Gastrocnemius medialis (tissue), 4 donors: ENCODE data around the gene POLD1. TPM values are rescaled to one million over a fixed set of nuclear protein-coding genes. Genes with fewer than 3 reads are reported as not detected.

Experiments used
- ATAC-seq, 2 donors: fragments of 150-250 bp; one replicate each; pipeline ENCODE4 v1.9.1; 2016
- DNase-seq, 2 donors: peaks; one replicate each; pipeline ENCODE4 v3.0.0-alpha.2; 2019
- H3K27ac ChIP-seq, 4 donors: fragments of 200-600 bp; sonication (generic); 1 replicate in 1 of 4; 2 replicates in 3 of 4; pipeline ENCODE4 v1.5.1; 2016 to 2018; ENCODE audit warnings: mild to moderate bottlenecking in 2 of 4, moderate library complexity in 1 of 4
- H3K27me3 ChIP-seq, 3 donors: fragments of 200-600 bp; sonication (generic) in 2 of 3; 1 replicate in 1 of 3; 2 replicates in 2 of 3; pipeline versions ENCODE4 v1.5.1 to v1.6.0; 2016 to 2019; ENCODE audit warnings: mild to moderate bottlenecking in 1 of 3, moderate library complexity in 1 of 3
- H3K36me3 ChIP-seq, 2 donors: fragments of 200-600 bp; sonication (generic) in 1 of 2; one replicate each; pipeline ENCODE4 v1.5.1; 2017 to 2018
- H3K4me1 ChIP-seq, 2 donors: fragments of 200-600 bp; sonication (generic) in 1 of 2; one replicate each; pipeline ENCODE4 v1.5.1; 2016 to 2017; ENCODE audit warnings: mild to moderate bottlenecking in 2 of 2
- H3K4me3 ChIP-seq, 4 donors: fragments of 200-600 bp; sonication (generic) in 3 of 4; 1 replicate in 1 of 4; 2 replicates in 3 of 4; pipeline ENCODE4 v1.5.1; 2016 to 2019; ENCODE audit warnings: mild to moderate bottlenecking in 2 of 4
- H3K9me3 ChIP-seq, 3 donors: fragments of 200-600 bp; sonication (generic) in 2 of 3; 1 replicate in 1 of 3; 2 replicates in 2 of 3; pipeline ENCODE4 v1.5.1; 2016 to 2019
- POLR2A ChIP-seq, 2 donors: fragments of 450-650 bp; IDR thresholded peaks; one replicate each; pipeline ENCODE4 v1.6.1; 2017; ENCODE audit warnings: antibody characterized with exemption in 2 of 2, mild to moderate bottlenecking in 2 of 2, moderate library complexity in 2 of 2
- in situ Hi-C, 4 donors: fragments of 200-750 bp; cut with MboI; loops; one replicate each; pipeline versions ENCODE4 v1.15.0 to v1.8.0; 2017; ENCODE audit warnings: low sequenced_read_pairs in 4 of 4
- intact Hi-C: fragments of 100-400 bp; cut with DNase I; formaldehyde crosslinking; loops from one replicate; pipeline ENCODE4 v1.15.1; 2023; ENCODE audit warnings: low total_unique reads
- total RNA-seq, 4 donors: library from RNA; depleted of rRNA; stranded (reverse); fragments of >200 nt; gene quantifications; one replicate each; pipeline versions ENCODE4 v1.1.0 to v1.2.3, GENCODE V29; 2016
- TF ChIP-seq, protein P1 (sequence below), 5 experiments: fragments of 450-650 bp in 3 of 5; fragments of 200-600 bp in 2 of 5; sonication (generic) in 2 of 5; IDR thresholded peaks in 4 of 5; conservative IDR thresholded peaks in 1 of 5; 1 replicate in 4 of 5; 2 replicates in 1 of 5; pipeline ENCODE4 v1.5.1; 2016 to 2019; ENCODE audit warnings: antibody characterized with exemption in 5 of 5, mild to moderate bottlenecking in 3 of 5, moderate library complexity in 3 of 5

The POLD1 gene
- total RNA-seq, 4 donors from 2014 or later: 4.0 to 18.3 (median 6.0) TPM

DNA sequence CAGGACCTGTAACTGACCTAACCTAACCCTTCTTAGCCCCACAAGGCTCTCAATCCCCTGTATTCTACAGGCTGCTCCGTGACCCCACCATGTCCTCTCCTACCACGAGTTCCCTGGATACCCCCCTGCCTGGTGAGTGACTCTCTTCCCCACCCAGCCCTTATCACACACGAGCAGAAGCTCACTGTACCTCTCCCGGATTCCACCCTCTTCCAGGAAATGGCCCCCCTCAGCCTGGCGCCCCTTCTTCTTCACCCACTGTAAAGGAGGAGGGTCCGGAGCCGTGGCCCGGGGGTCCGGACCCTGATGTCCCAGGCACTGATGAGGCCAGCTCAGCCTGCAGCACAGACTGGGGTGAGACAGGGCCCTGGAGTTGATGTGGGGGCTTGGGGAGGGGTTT lies 6.6 kb upstream of the POLD1 start:
- Histone ChIP-seq H3K9me3 (no peaks in the 10 kb centered on the region), H3K4me3 (no peak overlapping the region), H3K27me3 (no peaks in the 10 kb centered on the region), H3K4me1 (peaks cover 8 to 11% of the 10 kb centered on the region in 2 donors), H3K36me3 (peaks cover 0 to 50% of the 10 kb centered on the region in 2 donors), H3K27ac (peak overlapping the region in 1 of 4 donors; percentile 95)
- in situ Hi-C loops: no loop called here
- TF ChIP-seq, protein P1, sequence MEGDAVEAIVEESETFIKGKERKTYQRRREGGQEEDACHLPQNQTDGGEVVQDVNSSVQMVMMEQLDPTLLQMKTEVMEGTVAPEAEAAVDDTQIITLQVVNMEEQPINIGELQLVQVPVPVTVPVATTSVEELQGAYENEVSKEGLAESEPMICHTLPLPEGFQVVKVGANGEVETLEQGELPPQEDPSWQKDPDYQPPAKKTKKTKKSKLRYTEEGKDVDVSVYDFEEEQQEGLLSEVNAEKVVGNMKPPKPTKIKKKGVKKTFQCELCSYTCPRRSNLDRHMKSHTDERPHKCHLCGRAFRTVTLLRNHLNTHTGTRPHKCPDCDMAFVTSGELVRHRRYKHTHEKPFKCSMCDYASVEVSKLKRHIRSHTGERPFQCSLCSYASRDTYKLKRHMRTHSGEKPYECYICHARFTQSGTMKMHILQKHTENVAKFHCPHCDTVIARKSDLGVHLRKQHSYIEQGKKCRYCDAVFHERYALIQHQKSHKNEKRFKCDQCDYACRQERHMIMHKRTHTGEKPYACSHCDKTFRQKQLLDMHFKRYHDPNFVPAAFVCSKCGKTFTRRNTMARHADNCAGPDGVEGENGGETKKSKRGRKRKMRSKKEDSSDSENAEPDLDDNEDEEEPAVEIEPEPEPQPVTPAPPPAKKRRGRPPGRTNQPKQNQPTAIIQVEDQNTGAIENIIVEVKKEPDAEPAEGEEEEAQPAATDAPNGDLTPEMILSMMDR (IDR thresholded peaks at IDR 0.05 in 4 of 5, conservative IDR thresholded peaks at IDR 0.05 in 1 of 5): no peak
- TF ChIP-seq POLR2A (IDR thresholded peaks at IDR 0.05): no peak
- ATAC-seq: no peak
- no peak for DNase-seq
- intact Hi-C loops: loop anchor here (2.0 to 5.0 kb wide), 3 partner anchors 51 to 990 kb away; partner anchors contain the start of genes CLDND2, ETFB and JOSD2

DNA sequence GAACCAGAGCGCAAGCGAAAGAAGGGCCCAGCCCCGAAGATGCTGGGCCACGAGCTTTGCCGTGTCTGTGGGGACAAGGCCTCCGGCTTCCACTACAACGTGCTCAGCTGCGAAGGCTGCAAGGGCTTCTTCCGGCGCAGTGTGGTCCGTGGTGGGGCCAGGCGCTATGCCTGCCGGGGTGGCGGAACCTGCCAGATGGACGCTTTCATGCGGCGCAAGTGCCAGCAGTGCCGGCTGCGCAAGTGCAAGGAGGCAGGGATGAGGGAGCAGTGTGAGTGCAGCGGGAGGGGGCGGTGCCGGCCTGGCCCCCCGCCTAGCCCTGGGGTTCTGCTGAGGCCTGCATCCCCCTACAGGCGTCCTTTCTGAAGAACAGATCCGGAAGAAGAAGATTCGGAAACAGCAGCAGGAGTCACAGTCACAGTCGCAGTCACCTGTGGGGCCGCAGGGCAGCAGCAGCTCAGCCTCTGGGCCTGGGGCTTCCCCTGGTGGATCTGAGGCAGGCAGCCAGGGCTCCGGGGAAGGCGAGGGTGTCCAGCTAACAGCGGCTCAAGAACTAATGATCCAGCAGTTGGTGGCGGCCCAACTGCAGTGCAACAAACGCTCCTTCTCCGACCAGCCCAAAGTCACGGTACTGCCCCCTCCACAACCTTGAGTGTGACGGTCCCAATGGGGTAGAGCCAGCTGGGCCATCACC lies 5.8 kb upstream of the POLD1 start:
- Histone ChIP-seq H3K4me1 (peaks cover 5 to 8% of the 10 kb centered on the region in 2 donors), H3K4me3 (no peak overlapping the region), H3K27me3 (no peaks in the 10 kb centered on the region), H3K36me3 (peaks cover 0 to 53% of the 10 kb centered on the region in 2 donors), H3K27ac (no peak overlapping the region), H3K9me3 (no peaks in the 10 kb centered on the region)
- TF ChIP-seq, protein P1 (IDR thresholded peaks at IDR 0.05 in 4 of 5, conservative IDR thresholded peaks at IDR 0.05 in 1 of 5): no peak
- no peak for TF ChIP-seq POLR2A (IDR thresholded peaks at IDR 0.05)
- ATAC-seq (no peak), DNase-seq (no peak)
- intact Hi-C loops: loop anchor here (5.0 kb wide), 1 partner anchor 989 kb away; the partner anchor contains the start of genes CLDND2 and ETFB
- in situ Hi-C loops: no loop called here

DNA sequence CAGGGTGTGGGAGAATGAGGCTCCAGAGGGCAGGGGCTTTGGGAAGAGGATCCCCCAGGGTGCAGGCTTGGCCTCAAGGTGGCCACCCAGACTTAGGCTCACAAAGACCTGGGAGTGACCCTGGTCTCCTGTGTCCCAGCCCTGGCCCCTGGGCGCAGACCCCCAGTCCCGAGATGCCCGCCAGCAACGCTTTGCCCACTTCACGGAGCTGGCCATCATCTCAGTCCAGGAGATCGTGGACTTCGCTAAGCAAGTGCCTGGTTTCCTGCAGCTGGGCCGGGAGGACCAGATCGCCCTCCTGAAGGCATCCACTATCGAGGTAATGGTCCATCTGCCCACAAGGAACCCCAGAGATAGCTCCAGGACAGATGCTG lies 5.3 kb upstream of the POLD1 start:
- no peaks in the 10 kb centered on the region for H3K9me3 ChIP-seq
- peaks cover 0 to 53% of the 10 kb centered on the region in 2 donors for H3K36me3 ChIP-seq
- ATAC-seq (no peak), DNase-seq (no peak)
- H3K27me3 ChIP-seq: no peaks in the 10 kb centered on the region
- in situ Hi-C loops (no loop called here), intact Hi-C loops (loop anchor here (5.0 kb wide), 1 partner anchor 988 kb away; the partner anchor contains the start of genes CLDND2 and ETFB)
- H3K27ac ChIP-seq: no peak overlapping the region
- H3K4me1 ChIP-seq: peaks cover 5 to 11% of the 10 kb centered on the region in 2 donors
- no peak for TF ChIP-seq POLR2A (IDR thresholded peaks at IDR 0.05)
- TF ChIP-seq, protein P1 (IDR thresholded peaks at IDR 0.05 in 4 of 5, conservative IDR thresholded peaks at IDR 0.05 in 1 of 5): no peak
- no peak overlapping the region for H3K4me3 ChIP-seq

DNA sequence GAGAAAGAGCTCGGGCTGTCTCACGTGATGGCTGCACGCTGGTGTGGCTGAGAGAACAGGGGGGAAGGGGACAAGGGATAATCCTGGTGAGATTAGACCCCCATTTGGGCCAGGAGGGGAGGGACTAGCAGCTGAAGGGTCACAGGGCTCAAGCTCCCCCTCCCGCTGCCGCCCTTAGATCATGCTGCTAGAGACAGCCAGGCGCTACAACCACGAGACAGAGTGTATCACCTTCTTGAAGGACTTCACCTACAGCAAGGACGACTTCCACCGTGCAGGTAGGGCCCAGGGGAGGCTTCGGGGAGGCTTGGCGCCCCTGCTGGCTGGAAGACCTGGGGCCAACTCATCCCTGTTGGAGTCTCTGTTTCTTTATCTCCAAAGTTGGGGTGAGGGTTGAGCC lies 4.5 kb upstream of the POLD1 start:
- TF ChIP-seq, protein P1 (IDR thresholded peaks at IDR 0.05 in 4 of 5, conservative IDR thresholded peaks at IDR 0.05 in 1 of 5): no peak
- TF ChIP-seq POLR2A (IDR thresholded peaks at IDR 0.05): no peak
- in situ Hi-C loops (no loop called here), intact Hi-C loops (loop anchor here (5.0 kb wide), 3 partner anchors 47 to 988 kb away; partner anchors contain the start of genes CLDND2 and ETFB)
- no peaks in the 10 kb centered on the region for H3K27me3 ChIP-seq
- H3K9me3 ChIP-seq: no peaks in the 10 kb centered on the region
- H3K27ac ChIP-seq: no peak overlapping the region
- DNase-seq (no peak), ATAC-seq (no peak)
- peaks cover 0 to 53% of the 10 kb centered on the region in 2 donors for H3K36me3 ChIP-seq
- peaks cover 6 to 15% of the 10 kb centered on the region in 2 donors for H3K4me1 ChIP-seq
- no peak overlapping the region for H3K4me3 ChIP-seq
